MCF 10A (cell line): Measurements from ENCODE around the gene RYR1. TPM values are rescaled to one million over a fixed set of nuclear protein-coding genes. Genes with fewer than 3 reads are reported as not detected.

Experiments used
- BruUV-seq: library from RNA; stranded (reverse); fragments of 400-500 nt; replicated peaks from 2 replicates; lab custom pipeline; 2021; lab: Mats Ljungman, UMichigan
- CTCF ChIA-PET: fragments of 300-600 bp; sonication (Branson Sonifier 250); formaldehyde crosslinking; extraction: SDS; loops from one replicate; lab custom pipeline; 2021; ENCODE audit warnings: antibody characterized with exemption, inconsistent platforms; lab: Yijun Ruan, JAX
- POLR2A ChIA-PET: fragments of 300-600, 350-650 bp; sonication (Branson Sonifier 250); formaldehyde crosslinking; extraction: SDS; loops from one replicate; lab custom pipeline; 2020; ENCODE audit warnings: antibody characterized with exemption, inconsistent platforms; lab: Yijun Ruan, JAX
- DNase-seq: peaks from one replicate; pipeline ENCODE4 v3.0.0-alpha.2; 2018; ENCODE audit not compliant: unreplicated experiment
- H3K27ac Mint-ChIP-seq: one replicate; pipeline ENCODE4 v1.8.0; 2022; ENCODE audit warnings: mild to moderate bottlenecking, low read depth, mixed read lengths; ENCODE audit not compliant: unreplicated experiment
- H3K27me3 Mint-ChIP-seq: one replicate; pipeline ENCODE4 v1.8.0; 2022; ENCODE audit warnings: mixed read lengths; ENCODE audit not compliant: insufficient read depth, unreplicated experiment
- H3K36me3 Mint-ChIP-seq: one replicate; pipeline ENCODE4 v1.8.0; 2022; ENCODE audit warnings: mild to moderate bottlenecking, moderate library complexity, mixed read lengths; ENCODE audit not compliant: insufficient read depth, unreplicated experiment
- H3K4me1 Mint-ChIP-seq: one replicate; pipeline ENCODE4 v1.8.0; 2022; ENCODE audit warnings: mixed read lengths; ENCODE audit not compliant: insufficient read depth, unreplicated experiment
- H3K4me3 Mint-ChIP-seq: one replicate; pipeline ENCODE4 v1.8.0; 2022; ENCODE audit warnings: mild to moderate bottlenecking, moderate library complexity, mixed read lengths; ENCODE audit not compliant: unreplicated experiment
- H3K9me3 Mint-ChIP-seq: one replicate; pipeline ENCODE4 v1.8.0; 2022; ENCODE audit warnings: mixed read lengths; ENCODE audit not compliant: unreplicated experiment
- intact Hi-C: fragments of 100-400 bp; cut with micrococcal nuclease; formaldehyde crosslinking; loops from 2 replicates; pipeline ENCODE4 v1.14.1; 2022
- total RNA-seq: library from RNA; stranded (reverse); gene quantifications from 2 replicates; pipeline ENCODE4 v1.2.3, GENCODE V29; 2022
- TF ChIP-seq, protein P1 (sequence below): fragments of 200-600 bp; IDR thresholded peaks from one replicate; pipeline ENCODE4 v1.8.0; 2022; ENCODE audit warnings: antibody characterized with exemption, mild to moderate bottlenecking; ENCODE audit not compliant: unreplicated experiment

Gene RYR1
- total RNA-seq, 1 experiment from 2014 or later: 0.28 TPM

GRCh38 chr19:38413416-38413815 is 20.1 kb upstream of the RYR1 start:
- no TSS peak for BruUV-seq
- no peaks in the 10 kb centered on the region for H3K36me3 Mint-ChIP-seq
- H3K27ac Mint-ChIP-seq: no peak overlapping the region
- H3K27me3 Mint-ChIP-seq: peaks cover 18% of the 10 kb centered on the region
- DNase-seq: no peak
- TF ChIP-seq, protein P1, sequence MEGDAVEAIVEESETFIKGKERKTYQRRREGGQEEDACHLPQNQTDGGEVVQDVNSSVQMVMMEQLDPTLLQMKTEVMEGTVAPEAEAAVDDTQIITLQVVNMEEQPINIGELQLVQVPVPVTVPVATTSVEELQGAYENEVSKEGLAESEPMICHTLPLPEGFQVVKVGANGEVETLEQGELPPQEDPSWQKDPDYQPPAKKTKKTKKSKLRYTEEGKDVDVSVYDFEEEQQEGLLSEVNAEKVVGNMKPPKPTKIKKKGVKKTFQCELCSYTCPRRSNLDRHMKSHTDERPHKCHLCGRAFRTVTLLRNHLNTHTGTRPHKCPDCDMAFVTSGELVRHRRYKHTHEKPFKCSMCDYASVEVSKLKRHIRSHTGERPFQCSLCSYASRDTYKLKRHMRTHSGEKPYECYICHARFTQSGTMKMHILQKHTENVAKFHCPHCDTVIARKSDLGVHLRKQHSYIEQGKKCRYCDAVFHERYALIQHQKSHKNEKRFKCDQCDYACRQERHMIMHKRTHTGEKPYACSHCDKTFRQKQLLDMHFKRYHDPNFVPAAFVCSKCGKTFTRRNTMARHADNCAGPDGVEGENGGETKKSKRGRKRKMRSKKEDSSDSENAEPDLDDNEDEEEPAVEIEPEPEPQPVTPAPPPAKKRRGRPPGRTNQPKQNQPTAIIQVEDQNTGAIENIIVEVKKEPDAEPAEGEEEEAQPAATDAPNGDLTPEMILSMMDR: no peak
- intact Hi-C loops: no loop called here
- no peaks in the 10 kb centered on the region for H3K9me3 Mint-ChIP-seq
- no peak overlapping the region for H3K4me3 Mint-ChIP-seq
- ChIA-PET CTCF (interaction anchor here (1.0 to 1.4 kb wide), 2 partner anchors 8 to 10 kb away, joined by 3 to 9 read pairs; partner anchors contain the start of gene FAM98C), POLR2A (interaction anchor here (1.1 kb wide), 1 partner anchor 10 kb away, joined by 3 read pairs; the partner anchor contains the start of gene FAM98C)
- H3K4me1 Mint-ChIP-seq: peaks cover 20% of the 10 kb centered on the region

DNA sequence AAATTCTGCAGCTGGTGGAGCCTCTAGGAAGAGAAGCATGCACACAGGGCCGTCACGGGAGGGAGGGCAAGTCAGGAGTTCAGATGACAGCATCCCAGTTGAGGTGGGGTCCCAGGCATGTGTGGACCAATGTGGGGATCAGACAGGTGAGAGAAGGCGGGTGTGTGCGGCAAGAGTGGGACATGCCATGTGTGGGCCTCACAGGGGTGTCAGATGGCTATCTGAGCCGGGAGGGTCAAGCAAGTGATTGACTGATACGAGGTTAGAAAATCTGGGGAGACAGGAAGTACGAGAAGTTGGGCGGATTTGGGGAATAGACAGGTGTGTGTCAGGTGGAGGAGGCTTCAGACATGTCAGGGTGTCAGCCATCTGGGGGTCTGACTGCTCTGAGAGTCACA is 16.3 kb upstream of the RYR1 start:
- CTCF ChIA-PET: interaction anchor here (0.9 kb wide), 1 partner anchor 14 kb away, joined by 5 read pairs; the partner anchor contains the start of gene FAM98C
- DNase-seq: no peak
- no peaks in the 10 kb centered on the region for H3K9me3 Mint-ChIP-seq
- peaks cover 10% of the 10 kb centered on the region for H3K4me1 Mint-ChIP-seq
- POLR2A ChIA-PET: no interaction called here
- no peak overlapping the region for H3K27ac Mint-ChIP-seq
- H3K4me3 Mint-ChIP-seq: no peak overlapping the region
- TF ChIP-seq, protein P1: no peak
- intact Hi-C loops: no loop called here
- no peaks in the 10 kb centered on the region for H3K36me3 Mint-ChIP-seq
- no TSS peak for BruUV-seq
- peaks cover 35% of the 10 kb centered on the region for H3K27me3 Mint-ChIP-seq

- Mint-ChIP-seq H3K4me3 (peak overlapping the region; percentile 42), H3K9me3 (no peaks in the 10 kb centered on the region), H3K27ac (no peak overlapping the region), H3K27me3 (peaks cover 35% of the 10 kb centered on the region), H3K4me1 (peaks cover 10% of the 10 kb centered on the region), H3K36me3 (no peaks in the 10 kb centered on the region)
- POLR2A ChIA-PET: no interaction called here
- TF ChIP-seq, protein P1: no peak
- no TSS peak for BruUV-seq
- CTCF ChIA-PET: interaction anchor here (0.5 kb wide), 1 partner anchor 923 kb away, joined by 3 read pairs; no protein-coding TSS in a partner anchor
- DNase-seq: peak; percentile 45
- intact Hi-C loops: no loop called here
Observed at GRCh38 chr19:38417544-38418506, 15.7 kb upstream of the RYR1 start.

DNA sequence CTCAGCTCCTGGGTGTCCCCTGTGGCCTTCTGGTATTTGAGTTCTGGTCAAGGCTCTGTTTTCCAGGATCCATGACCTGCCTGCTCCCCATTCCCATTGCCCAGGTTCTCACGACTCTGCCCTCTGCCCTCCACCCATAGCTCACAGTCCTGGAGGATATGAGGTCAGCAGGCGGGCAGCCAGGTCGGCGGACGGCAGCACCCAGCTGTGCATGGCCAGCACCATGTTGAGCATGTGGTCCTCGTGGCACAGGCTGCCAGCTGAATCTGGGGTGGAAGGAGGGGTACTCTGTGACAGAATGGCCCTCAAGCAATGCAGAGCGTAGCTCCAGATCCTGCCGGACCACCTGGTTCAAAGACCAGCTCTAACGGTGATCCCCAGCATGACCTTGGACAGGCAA is 12.6 kb upstream of the RYR1 start:
- Mint-ChIP-seq H3K4me1 (peaks cover 10% of the 10 kb centered on the region), H3K4me3 (no peak overlapping the region), H3K27ac (no peak overlapping the region), H3K36me3 (no peaks in the 10 kb centered on the region), H3K9me3 (no peaks in the 10 kb centered on the region), H3K27me3 (peaks cover 35% of the 10 kb centered on the region)
- ChIA-PET CTCF (interaction anchor here (1.0 kb wide), 1 partner anchor 18 kb away, joined by 3 read pairs; the partner anchor contains the start of gene FAM98C), POLR2A (no interaction called here)
- DNase-seq: no peak
- intact Hi-C loops: no loop called here
- no TSS peak for BruUV-seq
- TF ChIP-seq, protein P1: no peak
